K562 (cell line): ENCODE data around the gene STS. TPM values are rescaled to one million over a fixed set of nuclear protein-coding genes. Genes with fewer than 3 reads are reported as not detected.

ENCODE experiments used
- ATAC-seq: fragments of 200-7000 bp; cut with Tn5 transposase; 3 replicates; pipeline ENCODE4 v1.9.1; 2020; ENCODE audit warnings: moderate library complexity
- BruUV-seq: library from RNA; stranded (reverse); fragments of 400-500 nt; replicated peaks from 2 replicates; lab custom pipeline; 2021; lab: Mats Ljungman, UMichigan
- CTCF ChIA-PET: fragments of 300-600 bp; formaldehyde crosslinking; extraction: SDS; loops from one replicate; lab custom pipeline; 2021; ENCODE audit warnings: low intra/inter-chr PET ratio; lab: Yijun Ruan, JAX
- POLR2A ChIA-PET: fragments of 300-600, 350-650 bp; sonication (Branson Sonifier 250); formaldehyde crosslinking; extraction: SDS; loops from one replicate; lab custom pipeline; 2021; ENCODE audit warnings: antibody characterized with exemption, inconsistent platforms; lab: Yijun Ruan, JAX
- DNase-seq, 4 experiments: peaks; one replicate each; pipeline versions ENCODE4 v3.0.0 to v3.0.0-alpha.2; 2011 to 2018; ENCODE audit warnings: low spot score in 3 of 4, mixed read lengths in 3 of 4; ENCODE audit errors: extremely low read depth in 1 of 4
- FAIRE-seq: peaks from 2 replicates; lab custom pipeline; 2011; peaks lifted over from hg19 to GRCh38; lab: Jason Lieb, UNC
- H2AFZ ChIP-seq: 2 replicates; pipeline ENCODE4 v1.6.0; 2011; ENCODE audit warnings: low read depth, low read length, control low read depth, inconsistent platforms
- H3K27ac ChIP-seq: fragments of 200-600 bp; 3 replicates; pipeline ENCODE4 v1.8.0; 2011; ENCODE audit warnings: low read depth, mild to moderate bottlenecking, control low read depth, inconsistent platforms, low read length, moderate library complexity, mixed read lengths; ENCODE audit errors: extremely low read depth
- H3K27me3 ChIP-seq, 2 experiments: fragments of 300-600 bp in 1 of 2; 2 replicates in 1 of 2; 3 replicates in 1 of 2; pipeline versions ENCODE4 v1.6.0 to v1.8.0; 2011; ENCODE audit warnings: inconsistent platforms in 2 of 2, low read length in 2 of 2, mild to moderate bottlenecking in 1 of 2, mixed read lengths in 1 of 2, moderate library complexity in 1 of 2; ENCODE audit not compliant: control insufficient read depth in 2 of 2, insufficient read depth in 2 of 2
- H3K36me3 ChIP-seq: fragments of 300-600 bp; 3 replicates; pipeline ENCODE4 v1.8.0; 2011; ENCODE audit warnings: mild to moderate bottlenecking, low read length, inconsistent platforms; ENCODE audit not compliant: control insufficient read depth, insufficient read depth
- H3K4me1 ChIP-seq, 2 experiments: fragments of 200-600 bp in 1 of 2; replicated peaks in 1 of 2; 2 replicates in 1 of 2; 3 replicates in 1 of 2; pipeline versions ENCODE4 v1.5.1 to v1.8.0; 2011; ENCODE audit warnings: inconsistent platforms in 2 of 2, low read length in 2 of 2, mild to moderate bottlenecking in 1 of 2, mixed read lengths in 1 of 2, moderate library complexity in 1 of 2; ENCODE audit not compliant: control insufficient read depth in 2 of 2, insufficient read depth in 2 of 2
- H3K4me2 ChIP-seq: 2 replicates; pipeline ENCODE4 v1.6.1; 2011; ENCODE audit warnings: low read length, control low read depth, inconsistent platforms, mixed read lengths; ENCODE audit not compliant: insufficient read depth
- H3K4me3 ChIP-seq: fragments of 200-600 bp; sonication (generic), shearing (Covaris generic); 2 replicates; pipeline ENCODE4 v1.5.1; 2016; ENCODE audit warnings: control low read depth, inconsistent platforms
- H3K79me2 ChIP-seq: fragments of 200-600 bp; 3 replicates; pipeline ENCODE4 v1.8.0; 2011; ENCODE audit warnings: low read length, inconsistent platforms; ENCODE audit not compliant: control insufficient read depth, insufficient read depth
- H3K9ac ChIP-seq, 2 experiments: 2 replicates each; pipeline versions ENCODE4 v1.6.0 to v1.6.1; 2011; ENCODE audit warnings: low read depth in 2 of 2, low read length in 2 of 2, control low read depth in 1 of 2, inconsistent platforms in 1 of 2, mild to moderate bottlenecking in 1 of 2, mixed read lengths in 1 of 2; ENCODE audit not compliant: insufficient read depth in 1 of 2
- H3K9me1 ChIP-seq: one replicate; pipeline ENCODE4 v1.6.0; 2011; ENCODE audit warnings: inconsistent platforms, mild to moderate bottlenecking, low read length, moderate library complexity; ENCODE audit not compliant: control insufficient read depth, insufficient read depth
- H3K9me3 ChIP-seq: replicated peaks from 2 replicates; pipeline ENCODE4 v1.5.1; 2011; ENCODE audit warnings: low read depth, low read length, inconsistent platforms; ENCODE audit not compliant: control insufficient read depth, insufficient read depth
- H4K20me1 ChIP-seq: replicated peaks from 2 replicates; pipeline ENCODE4 v1.6.1; 2011; ENCODE audit warnings: low read length, inconsistent platforms, mixed read lengths; ENCODE audit not compliant: control insufficient read depth, insufficient read depth
- FIP1L1 ChIP-seq: fragments of 200-400 bp; formaldehyde crosslinking; IDR thresholded peaks from 2 replicates; pipeline ENCODE4 v1.6.1; 2018; ENCODE audit warnings: mild to moderate bottlenecking, low read depth, low read length; ENCODE audit not compliant: poor library complexity, severe bottlenecking
- FOS ChIP-seq: IDR thresholded peaks from 3 replicates; pipeline ENCODE4 v1.6.1; 2011; ENCODE audit not compliant: insufficient read length; ENCODE audit errors: extremely low read depth
- FOXK1 ChIP-seq: sonication (generic); formaldehyde crosslinking; IDR thresholded peaks from 2 replicates; pipeline ENCODE4 v1.8.0; 2022; ENCODE audit warnings: missing genetic modification reagents, mild to moderate bottlenecking, borderline replicate concordance
- HNRNPLL ChIP-seq: fragments of 200-400 bp; formaldehyde crosslinking; IDR thresholded peaks from 2 replicates; pipeline ENCODE4 v1.6.1; 2017; ENCODE audit warnings: low read length, low read depth, mild to moderate bottlenecking; ENCODE audit not compliant: poor library complexity, severe bottlenecking
- ID3 ChIP-seq, 2 experiments: fragments of 250-450 bp in 1 of 2; fragments of 450-650 bp in 1 of 2; sonication (Bioruptor Pico) in 1 of 2; IDR thresholded peaks; 2 replicates each; pipeline versions ENCODE4 v1.6.1 to v1.8.0; 2016 to 2021; ENCODE audit warnings: mild to moderate bottlenecking in 2 of 2, moderate library complexity in 2 of 2, missing compliant biosample characterization in 1 of 2, missing genetic modification characterization in 1 of 2
- NFE2L1 ChIP-seq: fragments of 450-650 bp; IDR thresholded peaks from 2 replicates; pipeline ENCODE4 v1.6.1; 2016; ENCODE audit warnings: missing genetic modification characterization, low read depth, mild to moderate bottlenecking, missing compliant biosample characterization, moderate library complexity, borderline replicate concordance
- PYGO2 ChIP-seq: fragments of 450-650 bp; IDR thresholded peaks from 2 replicates; pipeline ENCODE4 v1.6.1; 2016; ENCODE audit warnings: mild to moderate bottlenecking, missing genetic modification characterization, moderate library complexity, missing compliant biosample characterization
- RB1 ChIP-seq: fragments of 450-650 bp; IDR thresholded peaks from 2 replicates; pipeline ENCODE4 v1.6.1; 2017; ENCODE audit warnings: low read depth, mild to moderate bottlenecking
- U2AF1 ChIP-seq: fragments of 200-400 bp; formaldehyde crosslinking; optimal IDR thresholded peaks from 2 replicates; pipeline ENCODE3; 2017; ENCODE audit warnings: mild to moderate bottlenecking, low read depth, low read length, moderate library complexity
- ZFP91 ChIP-seq: sonication (generic); formaldehyde crosslinking; IDR thresholded peaks from 2 replicates; pipeline ENCODE4 v1.8.0; 2022; ENCODE audit warnings: mild to moderate bottlenecking, missing genetic modification reagents
- WGBS: fragments of 100-300 bp; shearing (Covaris generic); methylation state at CpG from one replicate; pipeline ENCODE4 v1.1.6; 2016; ENCODE audit warnings: low coverage, mixed read lengths; ENCODE audit not compliant: insufficient coverage; ENCODE audit errors: missing lambda C conversion rate; 5-methylcytosine and 5-hydroxymethylcytosine counted together
- in situ Hi-C: fragments of 300-500 bp; cut with MboI; formaldehyde crosslinking; loops from 4 replicates; pipeline ENCODE4 v1.15.0; 2018; ENCODE audit warnings: inconsistent platforms, mixed read lengths
- intact Hi-C: fragments of 100-400 bp; cut with micrococcal nuclease; formaldehyde crosslinking; loops from 2 replicates; pipeline ENCODE4 v1.14.2; 2022
- polyA plus RNA-seq, 8 experiments: library from polyadenylated mRNA; depleted of rRNA in 4 of 8; stranded (reverse) in 5 of 8; unstranded in 3 of 8; fragments of >200 nt; fragmentation: Nextera tagmentation in 2 of 8; fragmentation: Illumina TruSeq in 1 of 8; extraction: Ambion mirVana in 2 of 8; extraction: Trizol in 1 of 8; gene quantifications; 2 replicates each; pipeline versions ENCODE4 v1.2.1 to v1.2.3, GENCODE V29; 2011 to 2014; ENCODE audit warnings: inconsistent platforms in 1 of 8, missing spikeins in 1 of 8
- total RNA-seq, 7 experiments: library from RNA; depleted of rRNA in 6 of 7; stranded (reverse); fragments of >200 nt in 6 of 7; fragmentation: Illumina TruSeq in 2 of 7; extraction: Trizol in 2 of 7; gene quantifications; 2 replicates each; pipeline versions ENCODE4 v1.2.1 to v1.2.3, GENCODE V29; 2011 to 2021; ENCODE audit warnings: low replicate concordance in 1 of 7
- TF ChIP-seq, protein P1 (sequence below): sonication (generic); formaldehyde crosslinking; IDR thresholded peaks from 2 replicates; pipeline ENCODE4 v1.8.1; 2023; ENCODE audit warnings: missing genetic modification reagents, mild to moderate bottlenecking, borderline replicate concordance

Gene STS
- total and polyA plus RNA-seq, 9 of the 15 experiments (the other 6 are each of a cell fraction or from before 2014, with no cell fraction given), result 0.14 to 1.3 (median 0.63) TPM

DNA sequence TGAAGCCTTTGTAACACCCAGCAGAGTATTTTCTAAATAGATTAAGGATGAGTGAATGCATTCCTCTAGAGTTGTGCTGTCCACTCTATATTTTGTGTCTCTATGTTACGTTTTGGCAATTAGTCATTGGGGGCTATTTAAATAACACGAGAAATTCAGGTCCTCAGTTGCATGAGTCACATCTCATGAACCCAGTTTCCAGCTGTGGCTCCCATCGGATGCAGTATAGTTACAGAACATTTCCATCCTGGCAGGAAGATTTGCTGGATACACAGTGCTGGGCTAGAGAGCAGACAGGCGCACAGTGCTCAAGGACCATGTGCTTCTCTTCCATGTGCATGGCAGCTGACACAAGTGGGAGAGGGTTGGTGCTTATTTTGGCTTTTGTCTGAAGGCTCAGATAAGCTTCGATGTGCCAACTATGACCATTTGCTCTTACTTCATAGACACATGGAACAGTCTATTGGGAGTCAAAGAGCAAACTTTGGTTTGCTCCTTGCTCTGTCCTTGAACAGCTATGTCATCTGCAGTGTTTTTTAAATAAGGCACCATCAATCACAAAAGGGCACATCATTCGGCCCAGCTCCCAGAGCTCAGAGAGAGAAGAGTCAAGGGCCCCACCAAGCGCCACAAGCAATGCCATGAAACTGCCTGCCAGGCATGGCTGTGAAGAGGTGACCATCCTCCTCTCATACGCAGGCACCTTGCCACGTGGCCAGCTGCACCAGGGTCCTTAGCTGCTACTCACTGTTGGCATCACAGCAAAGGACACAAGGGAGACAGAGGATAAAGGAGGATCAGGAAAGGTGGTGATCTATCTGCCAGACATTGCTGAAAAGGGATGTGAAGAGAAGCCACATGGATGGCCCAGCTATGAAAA is 8.1 kb upstream of the STS start:
- ATAC-seq (no peak), FAIRE-seq (no peak)
- TF ChIP-seq NFE2L1 (tag), result no peak
- TF ChIP-seq FOS, result no peak
- no peak for TF ChIP-seq ID3 (CRISPR knock-in tag; IDR thresholded peaks at IDR 0.05)
- no peak for TF ChIP-seq ID3 (tag; IDR thresholded peaks at IDR 0.05)
- no peak for TF ChIP-seq RB1
- TF ChIP-seq PYGO2 (tag), result no peak
- no peak for TF ChIP-seq ZFP91
- TF ChIP-seq, protein P1, sequence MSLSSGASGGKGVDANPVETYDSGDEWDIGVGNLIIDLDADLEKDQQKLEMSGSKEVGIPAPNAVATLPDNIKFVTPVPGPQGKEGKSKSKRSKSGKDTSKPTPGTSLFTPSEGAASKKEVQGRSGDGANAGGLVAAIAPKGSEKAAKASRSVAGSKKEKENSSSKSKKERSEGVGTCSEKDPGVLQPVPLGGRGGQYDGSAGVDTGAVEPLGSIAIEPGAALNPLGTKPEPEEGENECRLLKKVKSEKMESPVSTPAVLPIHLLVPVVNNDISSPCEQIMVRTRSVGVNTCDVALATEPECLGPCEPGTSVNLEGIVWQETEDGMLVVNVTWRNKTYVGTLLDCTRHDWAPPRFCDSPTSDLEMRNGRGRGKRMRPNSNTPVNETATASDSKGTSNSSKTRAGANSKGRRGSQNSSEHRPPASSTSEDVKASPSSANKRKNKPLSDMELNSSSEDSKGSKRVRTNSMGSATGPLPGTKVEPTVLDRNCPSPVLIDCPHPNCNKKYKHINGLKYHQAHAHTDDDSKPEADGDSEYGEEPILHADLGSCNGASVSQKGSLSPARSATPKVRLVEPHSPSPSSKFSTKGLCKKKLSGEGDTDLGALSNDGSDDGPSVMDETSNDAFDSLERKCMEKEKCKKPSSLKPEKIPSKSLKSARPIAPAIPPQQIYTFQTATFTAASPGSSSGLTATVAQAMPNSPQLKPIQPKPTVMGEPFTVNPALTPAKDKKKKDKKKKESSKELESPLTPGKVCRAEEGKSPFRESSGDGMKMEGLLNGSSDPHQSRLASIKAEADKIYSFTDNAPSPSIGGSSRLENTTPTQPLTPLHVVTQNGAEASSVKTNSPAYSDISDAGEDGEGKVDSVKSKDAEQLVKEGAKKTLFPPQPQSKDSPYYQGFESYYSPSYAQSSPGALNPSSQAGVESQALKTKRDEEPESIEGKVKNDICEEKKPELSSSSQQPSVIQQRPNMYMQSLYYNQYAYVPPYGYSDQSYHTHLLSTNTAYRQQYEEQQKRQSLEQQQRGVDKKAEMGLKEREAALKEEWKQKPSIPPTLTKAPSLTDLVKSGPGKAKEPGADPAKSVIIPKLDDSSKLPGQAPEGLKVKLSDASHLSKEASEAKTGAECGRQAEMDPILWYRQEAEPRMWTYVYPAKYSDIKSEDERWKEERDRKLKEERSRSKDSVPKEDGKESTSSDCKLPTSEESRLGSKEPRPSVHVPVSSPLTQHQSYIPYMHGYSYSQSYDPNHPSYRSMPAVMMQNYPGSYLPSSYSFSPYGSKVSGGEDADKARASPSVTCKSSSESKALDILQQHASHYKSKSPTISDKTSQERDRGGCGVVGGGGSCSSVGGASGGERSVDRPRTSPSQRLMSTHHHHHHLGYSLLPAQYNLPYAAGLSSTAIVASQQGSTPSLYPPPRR, result no peak
- TF ChIP-seq FOXK1 (CRISPR knock-in tag), result no peak
- TF ChIP-seq U2AF1, result no peak
- no peak for TF ChIP-seq HNRNPLL
- no peak for TF ChIP-seq FIP1L1

More for the DNA sequence above, 8.1 kb upstream of the STS start:
- peaks cover 0 to 9% of the 10 kb centered on the region in 2 experiments; a peak in 3 of 5 replicates for H3K4me1 ChIP-seq
- in situ Hi-C loops (no loop called here), intact Hi-C loops (loop anchor here (10.0 kb wide), 1 partner anchor 785 kb away; the partner anchor contains the start of gene PNPLA4)
- H3K4me2 ChIP-seq, result no peak overlapping the region
- peaks cover 11% of the 10 kb centered on the region; the same call in 1 of the 3 replicates for H3K36me3 ChIP-seq
- no peak for DNase-seq
- no peak overlapping the region for H3K4me3 ChIP-seq
- H3K9me3 ChIP-seq, result no peaks in the 10 kb centered on the region
- ChIA-PET POLR2A (interaction anchor here (0.6 kb wide), 1 partner anchor 22 kb away, joined by 3 read pairs; no protein-coding TSS in a partner anchor), CTCF (no interaction called here)
- H3K9me1 ChIP-seq, result no peaks in the 10 kb centered on the region
- no TSS peak for BruUV-seq
- H2AFZ ChIP-seq, result no peak overlapping the region
- H3K79me2 ChIP-seq, result peaks cover 52% of the 10 kb centered on the region
- no peak overlapping the region for H3K9ac ChIP-seq
- 0 out of 2 replicates have a peak, but pooled peaks cover 2% of the 10 kb centered on the region for H4K20me1 ChIP-seq
- 91% methylated on average over 6 of the region's 9 CpGs for WGBS
- H3K27me3 ChIP-seq, result no peaks in the 10 kb centered on the region
- no peak overlapping the region for H3K27ac ChIP-seq
